ENCODE measurements around the gene ZMYND15.

The ZMYND15 gene

GRCh38 chr17:4742629-4743028 lies 3.0 kb downstream of the ZMYND15 start:
- no peak for DNase-seq (ENCODE audit: low read depth)
- no peak for TF ChIP-seq CTCF (conservative IDR thresholded peaks at IDR 0.05; ENCODE audit: control insufficient read depth, insufficient read depth, low read depth, low read length)

GRCh38 chr17:4743216-4743615 lies 3.6 kb downstream of the ZMYND15 start:
- no peak overlapping the region for H3K4me3 ChIP-seq (ENCODE audit: control insufficient read depth, low read depth, low read length)
- no peak for TF ChIP-seq CTCF (conservative IDR thresholded peaks at IDR 0.05; ENCODE audit: control insufficient read depth, insufficient read depth, low read depth, low read length)
- DNase-seq (ENCODE audit: low read depth): no peak

More at GRCh38 chr17:4742629-4743028, 3.0 kb downstream of the ZMYND15 start:
- no peak overlapping the region for H3K4me3 ChIP-seq (ENCODE audit: control insufficient read depth, low read depth, low read length)

- DNase-seq (ENCODE audit: low read depth): no peak
- H3K4me3 ChIP-seq (ENCODE audit: control insufficient read depth, low read depth, low read length): no peak overlapping the region
- no peak for TF ChIP-seq CTCF (conservative IDR thresholded peaks at IDR 0.05; ENCODE audit: control insufficient read depth, insufficient read depth, low read depth, low read length)
Observed at GRCh38 chr17:4743898-4744297, 4.3 kb downstream of the ZMYND15 start.

GRCh38 chr17:4744999-4745969 lies 5.7 kb downstream of the ZMYND15 start:
- H3K4me3 ChIP-seq (ENCODE audit: control insufficient read depth, low read depth, low read length): no peak overlapping the region
- no peak for TF ChIP-seq CTCF (conservative IDR thresholded peaks at IDR 0.05; ENCODE audit: control insufficient read depth, insufficient read depth, low read depth, low read length)
- DNase-seq (ENCODE audit: low read depth): no peak

GRCh38 chr17:4747847-4748246 lies 8.2 kb downstream of the ZMYND15 start:
- TF ChIP-seq CTCF (conservative IDR thresholded peaks at IDR 0.05; ENCODE audit: control insufficient read depth, insufficient read depth, low read depth, low read length): no peak
- H3K4me3 ChIP-seq (ENCODE audit: control insufficient read depth, low read depth, low read length): no peak overlapping the region
- DNase-seq (ENCODE audit: low read depth): no peak

- TF ChIP-seq CTCF (conservative IDR thresholded peaks at IDR 0.05; ENCODE audit: control insufficient read depth, insufficient read depth, low read depth, low read length): no peak
- DNase-seq (ENCODE audit: low read depth): no peak
- no peak overlapping the region for H3K4me3 ChIP-seq (ENCODE audit: control insufficient read depth, low read depth, low read length)
Observed at GRCh38 chr17:4748686-4749085, 9.1 kb downstream of the ZMYND15 start.
